ENCODE data around the gene WNT2.

GRCh38 chr7:117349570-117349969, 26.7 kb upstream of the WNT2 start:
- TF ChIP-seq CTCF (IDR thresholded peaks at IDR 0.05) (no peak), POLR2A (IDR thresholded peaks at IDR 0.05) (no peak)
